HepG2 (cell line): ENCODE measurements around the gene ARHGEF38. TPM values are rescaled to one million over a fixed set of nuclear protein-coding genes. Genes with fewer than 3 reads are reported as not detected.

Source experiments
- ATAC-seq: fragments of 200-7000 bp; cut with Tn5 transposase; 3 replicates; pipeline ENCODE4 v1.9.1; 2020; ENCODE audit warnings: mild to moderate bottlenecking, moderate library complexity
- BruUV-seq: library from RNA; stranded (reverse); fragments of 400-500 nt; replicated peaks from 2 replicates; lab custom pipeline; 2021; lab: Mats Ljungman, UMichigan
- CTCF ChIA-PET: fragments of 300-600 bp; formaldehyde crosslinking; extraction: SDS; loops from one replicate; lab custom pipeline; 2021; ENCODE audit warnings: low total read pairs, inconsistent platforms, low intra/inter-chr PET ratio; lab: Yijun Ruan, JAX
- POLR2A ChIA-PET: fragments of 350-600 bp; sonication (Branson Sonifier 250); formaldehyde crosslinking; loops from one replicate; lab custom pipeline; 2020; ENCODE audit warnings: antibody characterized with exemption, inconsistent platforms; lab: Yijun Ruan, JAX
- DNase-seq: peaks from one replicate; pipeline ENCODE4 v3.0.0-alpha.2; 2015; ENCODE audit warnings: low spot score
- FAIRE-seq: peaks from 3 replicates; lab custom pipeline; 2011; peaks lifted over from hg19 to GRCh38; lab: Jason Lieb, UNC
- H2AFZ ChIP-seq: one replicate; pipeline ENCODE4 v1.6.1; 2011; ENCODE audit warnings: low read length, inconsistent platforms
- H3K27ac ChIP-seq: fragments of 300-600 bp; 3 replicates; pipeline ENCODE4 v1.8.0; 2011; ENCODE audit warnings: mixed run types, mild to moderate bottlenecking, mixed read lengths, low read length, inconsistent platforms; ENCODE audit not compliant: insufficient read depth; ENCODE audit errors: extremely low read length
- H3K27me3 ChIP-seq, 2 experiments: fragments of 200-600 bp in 1 of 2; 2 replicates in 1 of 2; 3 replicates in 1 of 2; pipeline versions ENCODE4 v1.6.0 to v1.8.0; 2011; ENCODE audit warnings: low read length in 2 of 2, mild to moderate bottlenecking in 2 of 2, moderate library complexity in 2 of 2, inconsistent platforms in 1 of 2; ENCODE audit not compliant: insufficient read depth in 2 of 2, control insufficient read depth in 1 of 2
- H3K36me3 ChIP-seq, 2 experiments: fragments of 200-600 bp in 1 of 2; replicated peaks in 1 of 2; 2 replicates in 1 of 2; 3 replicates in 1 of 2; pipeline versions ENCODE4 v1.5.1 to v1.8.0; 2011; ENCODE audit warnings: low read length in 2 of 2, inconsistent platforms in 1 of 2; ENCODE audit not compliant: insufficient read depth in 2 of 2, control insufficient read depth in 1 of 2
- H3K4me1 ChIP-seq: 2 replicates; pipeline ENCODE4 v1.5.1; 2012; ENCODE audit warnings: low read length, inconsistent platforms; ENCODE audit not compliant: insufficient read depth
- H3K4me2 ChIP-seq: 2 replicates; pipeline ENCODE4 v1.6.0; 2011; ENCODE audit warnings: low read depth, low read length, inconsistent platforms
- H3K4me3 ChIP-seq, 3 experiments: fragments of 200-600 bp in 1 of 3; sonication (generic), shearing (Covaris generic) in 1 of 3; replicated peaks in 1 of 3; 2 replicates each; pipeline ENCODE4 v1.5.1; 2011 to 2016; ENCODE audit warnings: low read length in 3 of 3, inconsistent platforms in 2 of 3, low read depth in 2 of 3, mild to moderate bottlenecking in 2 of 3, control low read depth in 1 of 3, mixed read lengths in 1 of 3; ENCODE audit not compliant: insufficient read depth in 1 of 3
- H3K79me2 ChIP-seq: one replicate; pipeline ENCODE4 v1.6.1; 2011; ENCODE audit warnings: low read length, inconsistent platforms; ENCODE audit not compliant: insufficient read depth
- H3K9ac ChIP-seq: 2 replicates; pipeline ENCODE4 v1.6.0; 2011; ENCODE audit warnings: mild to moderate bottlenecking, low read depth, low read length, inconsistent platforms; ENCODE audit not compliant: insufficient read depth
- H3K9me3 ChIP-seq: 2 replicates; pipeline ENCODE4 v1.5.1; 2012; ENCODE audit warnings: mild to moderate bottlenecking, low read length
- H4K20me1 ChIP-seq: 2 replicates; pipeline ENCODE4 v1.6.0; 2011; ENCODE audit warnings: inconsistent platforms, mild to moderate bottlenecking, low read length, moderate library complexity; ENCODE audit not compliant: insufficient read depth
- ATF5 ChIP-seq: sonication (generic); formaldehyde crosslinking; IDR thresholded peaks from 2 replicates; pipeline ENCODE4 v1.4.0; 2020; ENCODE audit warnings: mild to moderate bottlenecking, low read depth, missing genetic modification reagents
- CCAR2 ChIP-seq: fragments of 200-400 bp; formaldehyde crosslinking; optimal IDR thresholded peaks from 2 replicates; pipeline ENCODE3; 2018; ENCODE audit warnings: low read depth, mild to moderate bottlenecking, low read length, moderate library complexity
- GATAD1 ChIP-seq: IDR thresholded peaks from 2 replicates; pipeline ENCODE4 v1.6.1; 2016; ENCODE audit warnings: missing genetic modification reagents, missing compliant biosample characterization
- GLI4 ChIP-seq: sonication (generic); formaldehyde crosslinking; IDR thresholded peaks from 2 replicates; pipeline ENCODE4 v1.5.1; 2020; ENCODE audit warnings: missing genetic modification reagents, mild to moderate bottlenecking, moderate library complexity, borderline replicate concordance
- HHEX ChIP-seq: IDR thresholded peaks from 2 replicates; pipeline ENCODE4 v1.6.1; 2016; ENCODE audit warnings: control low read depth
- HOXD1 ChIP-seq: sonication (generic); formaldehyde crosslinking; IDR thresholded peaks from 2 replicates; pipeline ENCODE4 v1.5.0; 2020; ENCODE audit warnings: missing genetic modification reagents
- ISL2 ChIP-seq: sonication (generic); formaldehyde crosslinking; IDR thresholded peaks from 2 replicates; pipeline ENCODE4 v1.5.0; 2020; ENCODE audit warnings: missing genetic modification reagents
- KAT2B ChIP-seq: fragments of 150-350 bp; IDR thresholded peaks from 2 replicates; pipeline ENCODE4 v1.6.1; 2014; ENCODE audit warnings: low read depth, low read length, borderline replicate concordance
- KDM5A ChIP-seq: fragments of 200-600 bp; sonication (generic); IDR thresholded peaks from 2 replicates; pipeline ENCODE4 v1.7.0; 2018; ENCODE audit warnings: antibody characterized with exemption, mild to moderate bottlenecking, low read length, borderline replicate concordance
- KMT2A ChIP-seq: sonication (generic); formaldehyde crosslinking; IDR thresholded peaks from 2 replicates; pipeline ENCODE4 v1.4.0; 2020; ENCODE audit warnings: missing genetic modification reagents
- MEF2D ChIP-seq: sonication (generic); formaldehyde crosslinking; IDR thresholded peaks from 2 replicates; pipeline ENCODE4 v1.5.1; 2020; ENCODE audit warnings: mild to moderate bottlenecking, missing genetic modification reagents
- PHF5A ChIP-seq: IDR thresholded peaks from one replicate; pipeline ENCODE4 v1.6.1; 2018; ENCODE audit warnings: low read depth, missing genetic modification reagents; ENCODE audit not compliant: unreplicated experiment
- RORA ChIP-seq: sonication (generic); formaldehyde crosslinking; IDR thresholded peaks from 2 replicates; pipeline ENCODE4 v1.5.0; 2020; ENCODE audit warnings: mild to moderate bottlenecking, missing genetic modification reagents, moderate library complexity
- SP2 ChIP-seq: sonication (generic); formaldehyde crosslinking; IDR thresholded peaks from 2 replicates; pipeline ENCODE4 v1.5.1; 2020; ENCODE audit warnings: mild to moderate bottlenecking, missing genetic modification reagents
- ZFP1 ChIP-seq: IDR thresholded peaks from 2 replicates; pipeline ENCODE4 v1.6.1; 2016
- ZNF20 ChIP-seq: sonication (generic); formaldehyde crosslinking; IDR thresholded peaks from 2 replicates; pipeline ENCODE4 v1.4.0; 2020; ENCODE audit warnings: mild to moderate bottlenecking, moderate library complexity, missing genetic modification reagents
- ZNF33B ChIP-seq: sonication (generic); formaldehyde crosslinking; IDR thresholded peaks from 2 replicates; pipeline ENCODE4 v1.5.1; 2020; ENCODE audit warnings: mild to moderate bottlenecking, missing genetic modification reagents
- ZNF431 ChIP-seq: sonication (generic); formaldehyde crosslinking; IDR thresholded peaks from 2 replicates; pipeline ENCODE4 v1.9.0; 2022; ENCODE audit warnings: missing genetic modification reagents, low read depth, mild to moderate bottlenecking, borderline replicate concordance
- ZNF510 ChIP-seq: sonication (generic); formaldehyde crosslinking; IDR thresholded peaks from 2 replicates; pipeline ENCODE4 v1.4.0; 2020; ENCODE audit warnings: low read depth, mild to moderate bottlenecking, missing genetic modification reagents
- ZNF616 ChIP-seq: sonication (generic); formaldehyde crosslinking; IDR thresholded peaks from 2 replicates; pipeline ENCODE4 v1.5.0; 2020; ENCODE audit warnings: low read depth, mild to moderate bottlenecking, missing genetic modification reagents
- WGBS: methylation state at CpG from one replicate; pipeline ENCODE4 v1.1.6; 2017; ENCODE audit warnings: low lambda C conversion rate; 5-methylcytosine and 5-hydroxymethylcytosine counted together
- in situ Hi-C: cut with HindIII; loops from 2 replicates; pipeline ENCODE4 v1.10.0; 2017; ENCODE audit warnings: low pct_unique_long_range_greater_than_20kb; ENCODE audit not compliant: extremely low pct_ligation_motif_present
- intact Hi-C: fragments of 100-400 bp; cut with micrococcal nuclease; formaldehyde crosslinking; loops from one replicate; pipeline ENCODE4 v1.10.0; 2022; ENCODE audit not compliant: unreplicated experiment
- polyA plus RNA-seq, 8 experiments: library from polyadenylated mRNA; depleted of rRNA in 3 of 8; stranded (reverse) in 7 of 8; unstranded in 1 of 8; fragments of >200 nt; fragmentation: Illumina TruSeq in 4 of 8; extraction: Trizol in 4 of 8; gene quantifications; 2 replicates each; pipeline versions ENCODE4 v1.2.1 to v1.2.3, GENCODE V29; 2011 to 2016; ENCODE audit warnings: low read depth in 4 of 8, missing spikeins in 1 of 8, mixed read lengths in 1 of 8; ENCODE audit not compliant: insufficient read depth in 1 of 8
- total RNA-seq, 5 experiments: library from RNA; depleted of rRNA; stranded (reverse); fragments of >200 nt; fragmentation: Illumina TruSeq; extraction: Trizol; gene quantifications; 2 replicates each; pipeline ENCODE4 v1.2.3, GENCODE V29; 2016; ENCODE audit warnings: low read depth in 1 of 5

ARHGEF38 gene
- total and polyA plus RNA-seq, 2 of the 13 experiments (the other 11 are each of a cell fraction or from before 2014, with no cell fraction given), result not detected

- BruUV-seq, result no TSS peak
- H3K4me1 ChIP-seq, result no peaks in the 10 kb centered on the region
- ChIA-PET POLR2A (no interaction called here), CTCF (no interaction called here)
- in situ Hi-C loops, result no loop called here
- H3K27ac ChIP-seq, result no peak overlapping the region
- H3K4me3 ChIP-seq, result no peak overlapping the region
- FAIRE-seq (no peak), ATAC-seq (no peak), DNase-seq (no peak)
- H3K9ac ChIP-seq, result no peak overlapping the region
- peaks cover 2 to 4% of the 10 kb centered on the region in 2 experiments; a peak in 3 of 5 replicates for H3K36me3 ChIP-seq
- no peak for TF ChIP-seq HHEX (CRISPR knock-in tag)
- TF ChIP-seq GLI4 (CRISPR knock-in tag), result no peak
- TF ChIP-seq CCAR2, result no peak
- no peak for TF ChIP-seq ISL2
- no peak for TF ChIP-seq HOXD1
- TF ChIP-seq GATAD1 (CRISPR knock-in tag), result no peak
- no peaks in the 10 kb centered on the region for H3K79me2 ChIP-seq
- WGBS, result 32% methylated on average over 2 of the region's 2 CpGs
- no peaks in the 10 kb centered on the region for H3K9me3 ChIP-seq
- no peak overlapping the region for H2AFZ ChIP-seq
- no peak overlapping the region for H3K4me2 ChIP-seq
- no peaks in the 10 kb centered on the region for H3K27me3 ChIP-seq
- intact Hi-C loops, result loop anchor here (10.0 kb wide), 1 partner anchor 153 kb away; no protein-coding TSS in a partner anchor
- no peaks in the 10 kb centered on the region for H4K20me1 ChIP-seq
Measured at GRCh38 chr4:105677709-105678108, 125.3 kb downstream of the ARHGEF38 start.

- Histone ChIP-seq H3K9ac (no peak overlapping the region), H3K4me3 (no peak overlapping the region), H3K4me2 (no peak overlapping the region), H4K20me1 (no peaks in the 10 kb centered on the region), H3K27me3 (no peaks in the 10 kb centered on the region), H2AFZ (no peak overlapping the region), H3K27ac (no peak overlapping the region), H3K4me1 (no peaks in the 10 kb centered on the region), H3K9me3 (no peaks in the 10 kb centered on the region), H3K36me3 (peaks cover 5 to 11% of the 10 kb centered on the region in 2 experiments; a peak in 4 of 5 replicates), H3K79me2 (no peaks in the 10 kb centered on the region)
- ChIA-PET CTCF (no interaction called here), POLR2A (no interaction called here)
- no peak for DNase-seq
- intact Hi-C loops (loop anchor here (10.0 kb wide), 1 partner anchor 154 kb away; no protein-coding TSS in a partner anchor), in situ Hi-C loops (no loop called here)
- 60% methylated on average over 2 of the region's 2 CpGs for WGBS
- no peak for FAIRE-seq
- BruUV-seq, result no TSS peak
- TF ChIP-seq ZNF510 (CRISPR knock-in tag) (no peak), PHF5A (CRISPR knock-in tag) (no peak), ATF5 (CRISPR knock-in tag) (no peak), ZFP1 (no peak), ZNF33B (CRISPR knock-in tag) (no peak), KAT2B (no peak), SP2 (no peak), KMT2A (no peak), RORA (CRISPR knock-in tag) (no peak), KDM5A (no peak), ZNF616 (no peak), ZNF20 (CRISPR knock-in tag) (no peak), MEF2D (no peak), ZNF431 (CRISPR knock-in tag) (no peak)
- ATAC-seq, result no peak
Measured at GRCh38 chr4:105679186-105679585, 126.8 kb downstream of the ARHGEF38 start.
